AG04449 (cell line): ENCODE results near the gene EFHB.

ENCODE experiments used
- CTCF ChIA-PET: fragments of 350-600 bp; formaldehyde crosslinking; extraction: SDS; loops from one replicate; lab custom pipeline; 2021; ENCODE audit warnings: antibody characterized with exemption; lab: Yijun Ruan, JAX
- POLR2A ChIA-PET: fragments of 400-600, 350-600 bp; formaldehyde crosslinking; extraction: SDS; loops from one replicate; lab custom pipeline; 2020; ENCODE audit warnings: antibody characterized with exemption, inconsistent platforms; lab: Yijun Ruan, JAX
- DNase-seq: peaks from one replicate; pipeline ENCODE4 v3.0.0-alpha.2; 2010; ENCODE audit warnings: low read depth, low spot score
- H3K4me3 ChIP-seq: 2 replicates; pipeline ENCODE4 v1.5.1; 2011; ENCODE audit warnings: low read depth, mild to moderate bottlenecking, control low read depth, low read length
- CTCF ChIP-seq: IDR thresholded peaks from one replicate; pipeline ENCODE4 v1.5.1; 2011; ENCODE audit warnings: mild to moderate bottlenecking, moderate library complexity, low read length, control low read depth, inconsistent platforms; ENCODE audit not compliant: insufficient read depth; ENCODE audit errors: missing control alignments

EFHB gene

GRCh38 chr3:19934098-19934566 lies at the start of gene EFHB:
Gene EFHB (minus strand): TSS chr3:19934217. CDS start chr3:19934018, 199 bp downstream.
- POLR2A ChIA-PET = no interaction called here
- CTCF ChIA-PET = no interaction called here
- DNase-seq = no peak
- no peak within 1 kb of the TSS for H3K4me3 ChIP-seq
- TF ChIP-seq CTCF = no peak

GRCh38 chr3:19972054-19972453 lies 38.0 kb upstream of the EFHB start:
- TF ChIP-seq CTCF = no peak
- POLR2A ChIA-PET = no interaction called here
- CTCF ChIA-PET = no interaction called here
- no peak for DNase-seq
- no peak overlapping the region for H3K4me3 ChIP-seq

GRCh38 chr3:19970327-19970726 lies 36.3 kb upstream of the EFHB start:
- POLR2A ChIA-PET = no interaction called here
- TF ChIP-seq CTCF = no peak
- CTCF ChIA-PET = no interaction called here

GRCh38 chr3:19967812-19968211 lies 33.8 kb upstream of the EFHB start:
- ChIA-PET CTCF (no interaction called here), POLR2A (no interaction called here)
- no peak overlapping the region for H3K4me3 ChIP-seq
- no peak for TF ChIP-seq CTCF
- no peak for DNase-seq

More at GRCh38 chr3:19970327-19970726, 36.3 kb upstream of the EFHB start:
- no peak overlapping the region for H3K4me3 ChIP-seq
- DNase-seq = no peak

GRCh38 chr3:19967208-19967607 lies 33.2 kb upstream of the EFHB start:
- no peak for DNase-seq
- ChIA-PET POLR2A (no interaction called here), CTCF (no interaction called here)
- no peak for TF ChIP-seq CTCF
- H3K4me3 ChIP-seq = no peak overlapping the region

- ChIA-PET CTCF (no interaction called here), POLR2A (no interaction called here)
- no peak overlapping the region for H3K4me3 ChIP-seq
- no peak for DNase-seq
- no peak for TF ChIP-seq CTCF
These were observed 27.9 kb upstream of the EFHB start for GRCh38 chr3:19961960-19962359.
